ENCODE measurements around the gene HOPX.
A peak's percentile ranks its signal among the peaks of the same experiment; 100 is the strongest.

Gene HOPX

DNA sequence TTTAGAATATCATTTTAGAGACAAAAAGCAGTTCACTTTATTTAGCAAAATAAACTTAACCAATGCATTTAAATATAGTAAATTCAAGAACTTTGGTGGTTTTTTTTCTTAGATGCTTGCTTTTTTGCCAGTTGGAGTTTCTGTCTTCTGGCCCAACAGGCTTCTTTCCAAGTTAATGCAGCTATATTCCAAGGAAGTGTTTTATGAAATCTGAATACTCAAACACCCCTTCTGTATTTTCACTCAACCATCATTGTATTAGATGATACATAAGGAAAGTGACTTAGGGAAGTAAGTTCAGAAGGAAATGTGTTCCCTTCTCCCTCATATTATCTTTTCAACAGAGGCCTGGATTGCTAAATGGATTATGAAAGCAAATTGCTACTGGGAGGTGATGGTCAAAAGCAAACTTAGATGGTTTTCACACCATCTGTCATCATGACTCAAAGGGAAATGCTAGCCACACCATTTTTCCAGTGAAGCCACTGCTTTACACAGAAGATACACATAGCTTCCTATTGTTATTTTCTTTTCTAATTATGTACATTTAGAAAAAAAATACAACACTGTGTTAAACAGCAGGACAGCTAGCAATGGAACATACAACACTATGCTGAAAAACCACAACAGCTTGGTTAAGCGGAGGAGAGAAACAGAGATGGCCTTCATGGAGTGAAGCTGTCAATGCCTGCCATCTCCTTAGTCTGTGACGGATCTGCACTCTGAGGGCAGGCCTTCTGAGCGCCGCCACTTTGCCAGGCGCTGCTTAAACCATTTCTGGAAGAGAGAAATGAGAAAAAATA is 32.9 kb downstream of the HOPX start:
- DNase-seq (ENCODE audit: low read depth): no peak
- in situ Hi-C loops (cut with HindIII; ENCODE audit: low sequenced_read_pairs): no loop called here

DNA sequence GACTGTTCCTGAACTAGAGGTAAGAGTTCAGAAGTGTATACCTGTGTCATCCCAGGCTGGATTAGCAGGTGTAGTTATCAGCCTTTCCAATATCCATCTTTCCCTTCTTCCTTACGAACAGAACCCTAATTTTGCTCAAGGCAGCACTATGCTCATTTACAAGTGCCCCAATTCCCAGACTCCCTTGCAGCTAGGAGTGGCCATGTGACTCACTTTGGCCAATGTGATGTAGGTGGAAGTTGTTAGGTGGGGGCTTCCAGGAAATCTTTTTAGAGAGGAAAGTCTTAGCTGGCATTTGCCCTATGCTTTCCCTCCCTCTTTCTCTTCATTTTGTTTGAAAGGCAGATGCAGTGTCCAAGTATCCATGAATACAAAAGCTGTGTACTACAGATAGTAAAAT is 34.8 kb downstream of the HOPX start:
- in situ Hi-C loops (cut with HindIII; ENCODE audit: low sequenced_read_pairs): no loop called here
- DNase-seq (ENCODE audit: low read depth): no peak
- TF ChIP-seq, protein P1, sequence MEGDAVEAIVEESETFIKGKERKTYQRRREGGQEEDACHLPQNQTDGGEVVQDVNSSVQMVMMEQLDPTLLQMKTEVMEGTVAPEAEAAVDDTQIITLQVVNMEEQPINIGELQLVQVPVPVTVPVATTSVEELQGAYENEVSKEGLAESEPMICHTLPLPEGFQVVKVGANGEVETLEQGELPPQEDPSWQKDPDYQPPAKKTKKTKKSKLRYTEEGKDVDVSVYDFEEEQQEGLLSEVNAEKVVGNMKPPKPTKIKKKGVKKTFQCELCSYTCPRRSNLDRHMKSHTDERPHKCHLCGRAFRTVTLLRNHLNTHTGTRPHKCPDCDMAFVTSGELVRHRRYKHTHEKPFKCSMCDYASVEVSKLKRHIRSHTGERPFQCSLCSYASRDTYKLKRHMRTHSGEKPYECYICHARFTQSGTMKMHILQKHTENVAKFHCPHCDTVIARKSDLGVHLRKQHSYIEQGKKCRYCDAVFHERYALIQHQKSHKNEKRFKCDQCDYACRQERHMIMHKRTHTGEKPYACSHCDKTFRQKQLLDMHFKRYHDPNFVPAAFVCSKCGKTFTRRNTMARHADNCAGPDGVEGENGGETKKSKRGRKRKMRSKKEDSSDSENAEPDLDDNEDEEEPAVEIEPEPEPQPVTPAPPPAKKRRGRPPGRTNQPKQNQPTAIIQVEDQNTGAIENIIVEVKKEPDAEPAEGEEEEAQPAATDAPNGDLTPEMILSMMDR (IDR thresholded peaks at IDR 0.05; ENCODE audit: low read depth, low read length, missing control alignments): no peak
- no peak overlapping the region for H3K4me3 ChIP-seq (ENCODE audit: low read depth, low read length)

More for the DNA sequence above, 32.9 kb downstream of the HOPX start:
- no peak overlapping the region for H3K4me3 ChIP-seq (ENCODE audit: low read depth, low read length)
- TF ChIP-seq, protein P1 (IDR thresholded peaks at IDR 0.05; ENCODE audit: low read depth, low read length, missing control alignments): no peak

DNA sequence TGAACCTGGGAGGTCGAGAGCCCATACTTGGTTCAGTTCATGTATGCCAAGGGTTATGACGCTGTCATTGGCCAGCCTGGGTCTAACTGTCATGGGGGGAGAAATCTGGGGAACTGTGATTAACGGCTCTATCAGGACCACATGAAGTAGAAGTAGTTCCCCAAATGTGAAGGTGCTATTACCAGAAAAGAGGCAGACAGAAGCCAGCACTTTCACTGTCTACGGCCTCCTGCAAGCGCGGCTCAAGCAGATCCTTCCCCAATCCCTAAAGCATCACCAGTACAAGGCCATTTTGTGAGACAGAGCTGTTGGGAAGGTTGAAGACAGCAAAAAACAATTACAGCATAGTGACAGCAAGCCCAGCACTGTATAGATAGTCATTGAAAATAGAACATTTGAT is 37.5 kb downstream of the HOPX start:
- DNase-seq (ENCODE audit: low read depth): no peak
- H3K4me3 ChIP-seq (ENCODE audit: low read depth, low read length): no peak overlapping the region
- in situ Hi-C loops (cut with HindIII; ENCODE audit: low sequenced_read_pairs): no loop called here
- TF ChIP-seq, protein P1 (IDR thresholded peaks at IDR 0.05; ENCODE audit: low read depth, low read length, missing control alignments): no peak

DNA sequence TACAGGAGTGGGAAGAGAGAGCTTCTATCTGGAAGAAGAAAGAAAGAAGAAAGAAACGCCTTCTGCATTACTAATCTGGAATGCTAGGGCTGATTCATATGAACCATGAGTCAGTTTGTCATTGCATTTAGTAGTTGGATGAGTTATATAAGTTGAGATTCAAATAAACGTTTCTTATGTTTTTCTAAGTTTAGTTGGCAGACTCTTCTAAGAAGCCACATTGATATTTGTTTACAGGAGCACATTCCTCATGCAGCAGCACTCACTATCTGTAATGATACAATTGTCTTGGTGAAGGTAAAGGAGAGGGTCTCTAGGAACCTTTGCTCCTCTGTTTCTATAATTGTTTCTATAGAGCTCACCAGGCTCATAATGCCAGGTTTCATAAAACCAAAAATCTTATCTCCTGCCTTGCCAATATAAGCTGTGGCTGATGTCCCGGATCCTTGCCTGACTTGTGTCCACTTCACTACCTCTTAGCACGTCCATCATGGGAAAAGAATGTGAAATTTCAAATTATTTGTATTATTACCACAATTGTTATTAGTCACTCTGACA is 39.5 kb downstream of the HOPX start:
- no peak overlapping the region for H3K4me3 ChIP-seq (ENCODE audit: low read depth, low read length)
- TF ChIP-seq, protein P1 (IDR thresholded peaks at IDR 0.05; ENCODE audit: low read depth, low read length, missing control alignments): peak; percentile 28
- peak; percentile 81 for DNase-seq (ENCODE audit: low read depth)
- in situ Hi-C loops (cut with HindIII; ENCODE audit: low sequenced_read_pairs): no loop called here

DNA sequence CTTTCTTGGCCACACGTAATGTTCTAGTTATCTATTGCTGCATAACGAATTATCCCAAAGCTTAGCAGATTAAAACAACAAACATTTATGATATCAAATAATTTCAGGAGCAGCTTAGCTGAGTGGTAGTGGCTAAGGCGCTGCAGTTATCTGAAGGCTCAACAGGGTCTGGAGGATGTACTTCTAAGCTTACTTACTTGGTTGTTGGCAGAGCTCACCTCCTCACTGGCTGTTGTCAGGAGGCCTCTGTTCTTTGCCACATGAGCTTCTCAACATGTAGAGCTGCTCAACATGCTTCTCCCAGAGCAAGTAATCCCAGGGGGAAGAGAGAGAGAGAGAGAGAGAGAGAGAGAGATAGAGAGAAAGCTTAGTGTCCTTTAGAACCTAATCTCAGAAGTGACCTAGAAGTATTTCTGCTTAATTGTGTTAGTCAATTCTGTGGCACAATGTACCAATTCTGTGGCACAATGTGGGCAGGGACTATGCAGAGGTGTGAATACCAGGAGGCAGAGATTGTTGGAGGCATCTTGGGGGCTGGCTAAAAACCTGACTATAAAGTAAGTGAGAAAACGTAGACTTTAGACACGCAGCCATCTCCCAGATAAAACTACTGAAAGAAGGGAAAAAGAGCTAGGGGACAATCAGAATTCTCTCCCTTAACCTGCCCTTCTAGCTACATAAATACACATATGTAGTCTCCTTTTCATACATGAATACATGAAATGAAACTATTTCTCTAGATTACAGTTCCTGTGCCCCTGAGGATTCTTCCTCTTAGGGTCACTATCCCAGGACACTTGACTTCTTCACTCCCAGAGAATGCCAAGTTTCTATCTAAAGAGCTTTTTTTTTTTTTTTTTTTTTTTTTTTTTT is 40.2 kb downstream of the HOPX start:
- TF ChIP-seq, protein P1 (IDR thresholded peaks at IDR 0.05; ENCODE audit: low read depth, low read length, missing control alignments): no peak
- no peak for DNase-seq (ENCODE audit: low read depth)
- in situ Hi-C loops (cut with HindIII; ENCODE audit: low sequenced_read_pairs): no loop called here
- no peak overlapping the region for H3K4me3 ChIP-seq (ENCODE audit: low read depth, low read length)

DNA sequence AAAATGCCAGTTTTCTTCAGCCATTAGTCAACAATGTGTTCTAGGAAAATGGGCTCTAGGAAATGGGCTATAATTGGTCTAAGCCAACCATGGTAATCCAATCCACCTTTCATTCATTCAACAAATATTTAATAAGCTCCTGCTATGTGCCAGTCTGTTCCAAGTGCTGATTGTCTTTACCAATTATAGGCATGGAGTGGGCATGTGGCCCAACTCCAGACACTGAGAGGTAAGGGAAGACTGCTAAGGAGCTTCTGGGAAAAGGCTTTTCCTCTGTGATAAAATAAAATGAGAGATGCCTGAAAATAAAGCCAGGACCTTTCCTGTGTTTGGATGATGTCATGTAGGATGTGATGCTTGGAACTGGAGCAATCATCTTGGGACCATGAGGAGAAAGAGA is 43.3 kb downstream of the HOPX start:
- in situ Hi-C loops (cut with HindIII; ENCODE audit: low sequenced_read_pairs): loop anchor here (5.0 kb wide), 1 partner anchor 55 kb away; no protein-coding TSS in a partner anchor
- TF ChIP-seq, protein P1 (IDR thresholded peaks at IDR 0.05; ENCODE audit: low read depth, low read length, missing control alignments): no peak

More for the DNA sequence above, 43.3 kb downstream of the HOPX start:
- no peak overlapping the region for H3K4me3 ChIP-seq (ENCODE audit: low read depth, low read length)
- no peak for DNase-seq (ENCODE audit: low read depth)

Data from astrocyte of the cerebellum (primary cell).